CD4-positive, alpha-beta T cell treated with Interferon alpha-2 for 1 hour (primary cell): ENCODE measurements around the gene AP1G2.

Source experiments
- DNase-seq, 2 donors: peaks; one replicate each; pipeline ENCODE4 v3.0.0-alpha.2; 2020 to 2022

The AP1G2 gene

GRCh38 chr14:23556700-23557440, 10.7 kb downstream of the AP1G2 start:
- DNase-seq, result no peak

GRCh38 chr14:23555882-23556699, 11.5 kb downstream of the AP1G2 start, which contains the start of gene THTPA:
Gene THTPA (plus strand): TSS chr14:23556271. CDS start chr14:23556758, 487 bp downstream.
- DNase-seq, result peak; percentile 92 to 94

- no peak for DNase-seq
These were observed 12.1 kb downstream of the AP1G2 start for GRCh38 chr14:23555533-23555881.

- peak; percentile 53 to 79 for DNase-seq
These were observed 16.1 kb downstream of the AP1G2 start, which contains the start of gene ZFHX2 for GRCh38 chr14:23551266-23552028. Gene ZFHX2 (minus strand): TSS chr14:23551765. CDS start chr14:23535325, 16,440 bp downstream.

GRCh38 chr14:23550812-23551265, 16.8 kb downstream of the AP1G2 start:
- no peak for DNase-seq

- DNase-seq, result no peak
These were observed 17.3 kb downstream of the AP1G2 start for GRCh38 chr14:23550131-23550811.

- DNase-seq, result no peak
These were observed 19.0 kb downstream of the AP1G2 start for GRCh38 chr14:23548351-23549318.

GRCh38 chr14:23547924-23548323, 19.7 kb downstream of the AP1G2 start:
- no peak for DNase-seq

- DNase-seq, result no peak
These were observed 21.0 kb downstream of the AP1G2 start for GRCh38 chr14:23546450-23547035.

- no peak for DNase-seq
These were observed 21.7 kb downstream of the AP1G2 start for GRCh38 chr14:23545740-23546365.

GRCh38 chr14:23544511-23545447, 22.8 kb downstream of the AP1G2 start:
- DNase-seq, result no peak

GRCh38 chr14:23543403-23543802, 24.2 kb downstream of the AP1G2 start:
- DNase-seq, result no peak

- DNase-seq, result no peak
These were observed 25.3 kb downstream of the AP1G2 start for GRCh38 chr14:23542261-23542660.

- DNase-seq, result no peak
These were observed 27.5 kb downstream of the AP1G2 start for GRCh38 chr14:23540141-23540469.

- peak; percentile 7 to 58 for DNase-seq
These were observed 28.1 kb downstream of the AP1G2 start for GRCh38 chr14:23539248-23540140.

GRCh38 chr14:23538785-23539184, 28.8 kb downstream of the AP1G2 start:
- no peak for DNase-seq

- DNase-seq, result no peak
These were observed 29.4 kb downstream of the AP1G2 start for GRCh38 chr14:23538050-23538718.
